ENCODE measurements around the gene OPTC. TPM values are rescaled to one million over a fixed set of nuclear protein-coding genes. Genes with fewer than 3 reads are reported as not detected.

Gene OPTC
- total and polyA plus RNA-seq, 2 of the 8 experiments (the other 6 are each of a cell fraction or from before 2014, with no cell fraction given), result 1.1 to 4.0 TPM

DNA sequence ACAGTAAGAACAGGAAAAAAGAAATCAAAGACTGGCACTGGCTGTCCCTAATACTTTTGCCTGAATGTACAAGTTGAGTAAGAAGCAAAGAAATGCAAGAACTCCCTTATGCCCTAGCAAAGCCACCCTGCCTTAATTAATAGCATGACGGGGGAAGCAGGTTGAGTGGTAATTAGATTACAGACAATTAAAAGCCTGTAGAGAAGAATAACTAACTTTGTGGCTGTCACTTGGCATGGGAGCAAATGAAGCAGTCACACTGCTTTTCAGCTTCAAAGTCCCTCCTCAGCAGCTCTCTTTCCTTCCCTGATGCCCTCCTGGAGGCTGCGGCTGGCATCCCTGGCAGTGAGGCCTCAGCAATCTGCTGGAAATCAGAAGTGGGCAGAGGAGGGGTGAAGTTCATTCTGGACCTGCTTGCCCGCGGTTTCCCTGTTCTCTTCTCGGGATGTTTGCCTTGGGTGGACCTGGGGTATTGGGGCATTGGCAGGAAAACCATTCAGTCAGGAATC, 3.4 kb downstream of the OPTC start (continued):
- TF ChIP-seq, protein P1, sequence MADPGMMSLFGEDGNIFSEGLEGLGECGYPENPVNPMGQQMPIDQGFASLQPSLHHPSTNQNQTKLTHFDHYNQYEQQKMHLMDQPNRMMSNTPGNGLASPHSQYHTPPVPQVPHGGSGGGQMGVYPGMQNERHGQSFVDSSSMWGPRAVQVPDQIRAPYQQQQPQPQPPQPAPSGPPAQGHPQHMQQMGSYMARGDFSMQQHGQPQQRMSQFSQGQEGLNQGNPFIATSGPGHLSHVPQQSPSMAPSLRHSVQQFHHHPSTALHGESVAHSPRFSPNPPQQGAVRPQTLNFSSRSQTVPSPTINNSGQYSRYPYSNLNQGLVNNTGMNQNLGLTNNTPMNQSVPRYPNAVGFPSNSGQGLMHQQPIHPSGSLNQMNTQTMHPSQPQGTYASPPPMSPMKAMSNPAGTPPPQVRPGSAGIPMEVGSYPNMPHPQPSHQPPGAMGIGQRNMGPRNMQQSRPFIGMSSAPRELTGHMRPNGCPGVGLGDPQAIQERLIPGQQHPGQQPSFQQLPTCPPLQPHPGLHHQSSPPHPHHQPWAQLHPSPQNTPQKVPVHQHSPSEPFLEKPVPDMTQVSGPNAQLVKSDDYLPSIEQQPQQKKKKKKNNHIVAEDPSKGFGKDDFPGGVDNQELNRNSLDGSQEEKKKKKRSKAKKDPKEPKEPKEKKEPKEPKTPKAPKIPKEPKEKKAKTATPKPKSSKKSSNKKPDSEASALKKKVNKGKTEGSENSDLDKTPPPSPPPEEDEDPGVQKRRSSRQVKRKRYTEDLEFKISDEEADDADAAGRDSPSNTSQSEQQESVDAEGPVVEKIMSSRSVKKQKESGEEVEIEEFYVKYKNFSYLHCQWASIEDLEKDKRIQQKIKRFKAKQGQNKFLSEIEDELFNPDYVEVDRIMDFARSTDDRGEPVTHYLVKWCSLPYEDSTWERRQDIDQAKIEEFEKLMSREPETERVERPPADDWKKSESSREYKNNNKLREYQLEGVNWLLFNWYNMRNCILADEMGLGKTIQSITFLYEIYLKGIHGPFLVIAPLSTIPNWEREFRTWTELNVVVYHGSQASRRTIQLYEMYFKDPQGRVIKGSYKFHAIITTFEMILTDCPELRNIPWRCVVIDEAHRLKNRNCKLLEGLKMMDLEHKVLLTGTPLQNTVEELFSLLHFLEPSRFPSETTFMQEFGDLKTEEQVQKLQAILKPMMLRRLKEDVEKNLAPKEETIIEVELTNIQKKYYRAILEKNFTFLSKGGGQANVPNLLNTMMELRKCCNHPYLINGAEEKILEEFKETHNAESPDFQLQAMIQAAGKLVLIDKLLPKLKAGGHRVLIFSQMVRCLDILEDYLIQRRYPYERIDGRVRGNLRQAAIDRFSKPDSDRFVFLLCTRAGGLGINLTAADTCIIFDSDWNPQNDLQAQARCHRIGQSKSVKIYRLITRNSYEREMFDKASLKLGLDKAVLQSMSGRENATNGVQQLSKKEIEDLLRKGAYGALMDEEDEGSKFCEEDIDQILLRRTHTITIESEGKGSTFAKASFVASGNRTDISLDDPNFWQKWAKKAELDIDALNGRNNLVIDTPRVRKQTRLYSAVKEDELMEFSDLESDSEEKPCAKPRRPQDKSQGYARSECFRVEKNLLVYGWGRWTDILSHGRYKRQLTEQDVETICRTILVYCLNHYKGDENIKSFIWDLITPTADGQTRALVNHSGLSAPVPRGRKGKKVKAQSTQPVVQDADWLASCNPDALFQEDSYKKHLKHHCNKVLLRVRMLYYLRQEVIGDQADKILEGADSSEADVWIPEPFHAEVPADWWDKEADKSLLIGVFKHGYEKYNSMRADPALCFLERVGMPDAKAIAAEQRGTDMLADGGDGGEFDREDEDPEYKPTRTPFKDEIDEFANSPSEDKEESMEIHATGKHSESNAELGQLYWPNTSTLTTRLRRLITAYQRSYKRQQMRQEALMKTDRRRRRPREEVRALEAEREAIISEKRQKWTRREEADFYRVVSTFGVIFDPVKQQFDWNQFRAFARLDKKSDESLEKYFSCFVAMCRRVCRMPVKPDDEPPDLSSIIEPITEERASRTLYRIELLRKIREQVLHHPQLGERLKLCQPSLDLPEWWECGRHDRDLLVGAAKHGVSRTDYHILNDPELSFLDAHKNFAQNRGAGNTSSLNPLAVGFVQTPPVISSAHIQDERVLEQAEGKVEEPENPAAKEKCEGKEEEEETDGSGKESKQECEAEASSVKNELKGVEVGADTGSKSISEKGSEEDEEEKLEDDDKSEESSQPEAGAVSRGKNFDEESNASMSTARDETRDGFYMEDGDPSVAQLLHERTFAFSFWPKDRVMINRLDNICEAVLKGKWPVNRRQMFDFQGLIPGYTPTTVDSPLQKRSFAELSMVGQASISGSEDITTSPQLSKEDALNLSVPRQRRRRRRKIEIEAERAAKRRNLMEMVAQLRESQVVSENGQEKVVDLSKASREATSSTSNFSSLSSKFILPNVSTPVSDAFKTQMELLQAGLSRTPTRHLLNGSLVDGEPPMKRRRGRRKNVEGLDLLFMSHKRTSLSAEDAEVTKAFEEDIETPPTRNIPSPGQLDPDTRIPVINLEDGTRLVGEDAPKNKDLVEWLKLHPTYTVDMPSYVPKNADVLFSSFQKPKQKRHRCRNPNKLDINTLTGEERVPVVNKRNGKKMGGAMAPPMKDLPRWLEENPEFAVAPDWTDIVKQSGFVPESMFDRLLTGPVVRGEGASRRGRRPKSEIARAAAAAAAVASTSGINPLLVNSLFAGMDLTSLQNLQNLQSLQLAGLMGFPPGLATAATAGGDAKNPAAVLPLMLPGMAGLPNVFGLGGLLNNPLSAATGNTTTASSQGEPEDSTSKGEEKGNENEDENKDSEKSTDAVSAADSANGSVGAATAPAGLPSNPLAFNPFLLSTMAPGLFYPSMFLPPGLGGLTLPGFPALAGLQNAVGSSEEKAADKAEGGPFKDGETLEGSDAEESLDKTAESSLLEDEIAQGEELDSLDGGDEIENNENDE (IDR thresholded peaks at IDR 0.05; ENCODE audit: insufficient replicate concordance, low read length), result no peak
- TF ChIP-seq GTF2F1 (IDR thresholded peaks at IDR 0.05; ENCODE audit: borderline replicate concordance, low read depth, low read length) (no peak), POLR2AphosphoS5 (IDR thresholded peaks at IDR 0.05; ENCODE audit: low read depth, low read length) (no peak), MAFK (IDR thresholded peaks at IDR 0.05; ENCODE audit: low read depth, low read length) (no peak), SP4 (IDR thresholded peaks at IDR 0.05; ENCODE audit: low read length) (no peak), EZH2 (IDR thresholded peaks at IDR 0.05; ENCODE audit: low read depth, low read length, severe bottlenecking) (no peak), TEAD4 (IDR thresholded peaks at IDR 0.05; ENCODE audit: low read depth, low read length) (no peak), CEBPB (IDR thresholded peaks at IDR 0.05; ENCODE audit: low read depth, low read length) (no peak), ASH2L (IDR thresholded peaks at IDR 0.05; ENCODE audit: low read length) (no peak), SIRT6 (IDR thresholded peaks at IDR 0.05; ENCODE audit: low read length) (no peak), RXRA (IDR thresholded peaks at IDR 0.05; ENCODE audit: insufficient read depth, low read depth, low read length) (no peak), RFX5 (IDR thresholded peaks at IDR 0.05; ENCODE audit: borderline replicate concordance, low read depth, low read length) (no peak)
- TF ChIP-seq, protein P2, sequence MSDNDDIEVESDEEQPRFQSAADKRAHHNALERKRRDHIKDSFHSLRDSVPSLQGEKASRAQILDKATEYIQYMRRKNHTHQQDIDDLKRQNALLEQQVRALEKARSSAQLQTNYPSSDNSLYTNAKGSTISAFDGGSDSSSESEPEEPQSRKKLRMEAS (IDR thresholded peaks at IDR 0.05), result no peak
